Stimulated activated CD4-positive, alpha-beta T cell treated with anti-CD3 and anti-CD28 coated beads, Interleukin-12 subunit alpha, Interleukin-12 subunit beta, amount 100 ng/mL, for 24 hours (primary cell): Measurements from ENCODE around the gene NFIX.
A peak's percentile ranks its signal among the peaks of the same experiment; 100 is the strongest.

Experiments used
- DNase-seq, 2 experiments: peaks; one replicate each; pipeline ENCODE4 v3.0.0-alpha.2; 2020; ENCODE audit warnings: low read depth in 2 of 2

The NFIX gene

DNA sequence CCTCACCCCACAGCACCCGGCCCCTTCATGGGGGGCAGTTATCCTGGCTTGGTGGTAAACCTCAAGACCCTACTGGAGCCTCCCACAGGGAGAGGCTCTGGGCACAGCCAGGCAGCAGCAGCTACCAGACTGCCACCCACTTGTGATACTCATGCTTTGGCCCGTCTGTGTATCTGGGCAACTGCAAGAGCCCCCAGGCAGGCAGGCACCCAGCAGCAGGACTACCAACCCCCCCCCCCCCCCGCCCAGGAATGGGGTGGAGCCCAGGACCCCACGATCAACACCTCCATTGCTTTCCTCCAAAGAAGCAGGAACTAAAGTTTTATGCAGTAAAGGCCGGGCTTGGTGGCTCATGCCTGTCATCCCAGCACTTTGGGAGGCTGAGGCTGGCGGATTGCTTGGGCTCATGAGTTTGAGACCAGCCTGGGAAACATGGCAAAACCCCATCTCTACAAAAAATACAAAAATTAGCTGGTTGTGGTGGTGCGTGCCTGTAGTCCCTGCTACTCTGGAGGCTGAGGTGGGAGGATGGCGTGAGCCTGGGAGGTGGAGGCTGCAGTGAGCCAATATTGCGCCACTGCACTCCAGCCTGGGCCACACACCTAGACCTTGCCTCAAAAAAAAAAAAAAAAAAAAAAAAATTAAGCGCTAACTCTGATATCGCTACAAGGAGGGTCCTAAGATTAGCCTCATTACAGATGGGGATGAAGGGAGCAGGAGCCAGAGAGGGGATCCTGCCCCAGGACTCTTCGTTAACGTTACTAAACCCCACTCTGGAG lies 108.5 kb downstream of the NFIX start:
- DNase-seq, result no peak

DNA sequence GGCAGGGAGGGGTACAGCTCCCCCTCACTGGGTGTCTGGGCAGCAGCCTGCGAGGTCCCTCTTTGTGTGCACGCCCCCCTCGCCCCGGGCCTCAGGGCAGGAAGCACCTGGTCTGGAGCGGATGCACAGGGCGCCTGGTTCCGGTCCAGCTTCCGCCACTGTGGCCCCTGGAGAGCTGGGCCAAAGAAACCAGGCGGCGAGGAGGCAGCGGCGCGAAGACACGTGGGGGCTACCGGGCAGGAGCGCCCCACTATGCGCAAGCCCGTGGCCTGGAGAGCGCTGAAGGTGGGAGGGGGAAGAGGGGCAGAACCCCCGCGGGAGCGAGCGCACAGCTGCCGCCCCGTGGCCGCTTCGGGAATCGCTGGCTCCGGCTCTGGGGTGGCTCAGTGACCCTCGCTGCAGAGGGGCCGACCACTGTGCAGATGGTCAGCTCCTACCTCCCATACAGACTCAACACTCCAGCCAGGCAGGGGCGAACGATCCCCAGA lies 109.1 kb downstream of the NFIX start:
- no peak for DNase-seq

DNA sequence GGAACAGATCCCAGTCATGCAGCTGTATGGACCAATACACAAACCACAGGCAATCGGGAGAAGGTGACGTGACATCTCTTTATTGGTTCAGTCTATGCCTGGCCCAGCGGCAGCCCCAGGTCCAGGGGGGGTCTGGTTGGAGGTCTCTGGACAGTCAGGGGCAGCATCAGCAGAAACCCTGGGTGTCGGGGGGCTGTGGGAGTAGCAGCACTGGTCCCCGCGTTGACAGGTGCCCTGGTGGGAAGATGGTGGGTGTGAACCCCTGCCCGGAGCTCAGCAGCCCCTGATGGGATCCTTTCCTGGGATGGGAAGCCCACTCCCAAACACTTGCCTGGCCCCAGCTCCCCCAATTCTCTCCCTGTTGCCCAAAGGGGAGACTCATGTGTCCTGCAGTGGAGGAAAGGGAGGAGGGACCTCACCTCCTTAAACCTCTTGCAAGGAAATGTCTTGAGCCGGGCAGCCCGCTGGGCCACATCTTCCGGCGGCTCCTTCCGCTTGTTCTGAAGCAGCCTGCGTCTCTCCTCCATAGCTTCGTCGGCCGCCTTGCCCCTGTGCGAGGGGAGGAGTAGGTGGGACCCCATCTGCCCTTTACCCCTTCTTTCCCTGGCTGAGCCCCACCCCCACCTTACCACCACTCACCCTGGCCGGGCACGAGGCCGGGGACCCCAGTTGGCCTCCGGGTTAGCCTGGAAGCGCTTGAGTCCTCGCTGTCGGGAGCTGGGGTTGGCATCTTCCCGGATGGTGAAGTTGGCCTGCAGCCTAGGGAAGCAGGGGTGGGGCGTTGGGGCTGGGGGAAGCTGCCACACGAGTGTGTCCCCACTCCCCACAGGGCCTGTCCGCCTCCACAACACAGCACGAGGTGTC lies 109.8 kb downstream of the NFIX start:
- DNase-seq, result no peak

DNA sequence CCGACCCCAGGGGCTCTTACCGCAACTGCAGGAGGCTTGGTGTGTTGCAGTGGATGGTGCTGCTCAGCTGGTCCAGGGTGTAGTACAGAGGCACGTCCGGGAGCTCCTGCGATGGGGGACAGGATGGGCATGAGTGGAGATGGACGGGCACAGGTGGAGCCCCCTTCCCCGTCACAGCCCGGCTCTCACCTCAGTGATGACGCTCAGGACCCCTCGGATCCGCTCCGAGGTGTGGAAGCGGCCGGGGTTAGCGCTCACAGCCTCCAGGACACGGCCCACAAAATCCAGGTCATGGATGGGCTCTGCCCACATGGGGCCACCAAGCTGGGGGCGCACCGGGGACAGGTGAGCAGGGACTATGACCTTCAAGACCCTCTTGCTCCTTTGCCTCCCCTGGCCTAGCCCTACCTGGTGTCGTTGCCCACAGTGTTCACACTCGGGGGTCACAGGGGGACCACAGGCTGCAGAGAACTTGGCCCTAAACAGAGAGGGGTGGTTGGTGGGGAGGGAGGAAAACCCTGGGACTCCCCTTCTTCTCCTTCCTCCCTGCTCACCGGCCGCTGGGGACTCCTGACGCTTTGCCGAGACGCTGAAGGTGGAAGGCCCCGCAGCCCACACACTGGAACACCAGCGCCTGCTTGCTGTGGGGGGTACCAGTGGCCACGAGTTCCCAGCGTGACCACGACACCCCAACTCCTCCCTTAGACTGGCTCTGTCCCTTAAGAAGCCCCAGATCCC lies 114.3 kb downstream of the NFIX start:
- no peak for DNase-seq

DNA sequence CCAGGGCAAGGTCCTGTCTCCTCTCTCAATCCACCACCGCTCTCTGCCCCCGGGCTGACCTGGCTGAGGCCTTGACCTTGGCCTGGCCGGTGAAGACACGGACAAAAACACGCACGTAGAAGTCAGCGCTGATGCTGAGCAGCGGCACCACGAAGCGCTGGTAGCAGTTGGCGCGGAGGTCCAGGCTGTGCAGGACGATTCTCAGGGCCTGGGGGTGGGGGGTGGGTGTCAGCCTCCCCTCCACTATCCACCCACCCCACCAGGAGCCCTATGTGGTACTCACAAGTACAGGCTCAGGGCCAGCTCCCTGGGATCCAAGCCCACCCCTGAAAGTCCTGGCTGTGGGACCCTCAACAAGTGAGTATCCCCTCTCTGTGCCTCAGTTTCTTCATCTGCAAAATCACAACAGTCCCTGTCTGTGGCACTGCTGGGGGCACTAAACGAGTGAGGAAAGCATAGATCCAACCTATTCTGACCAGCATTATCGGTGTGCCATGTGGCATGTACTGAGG lies 114.9 kb downstream of the NFIX start:
- no peak for DNase-seq

DNA sequence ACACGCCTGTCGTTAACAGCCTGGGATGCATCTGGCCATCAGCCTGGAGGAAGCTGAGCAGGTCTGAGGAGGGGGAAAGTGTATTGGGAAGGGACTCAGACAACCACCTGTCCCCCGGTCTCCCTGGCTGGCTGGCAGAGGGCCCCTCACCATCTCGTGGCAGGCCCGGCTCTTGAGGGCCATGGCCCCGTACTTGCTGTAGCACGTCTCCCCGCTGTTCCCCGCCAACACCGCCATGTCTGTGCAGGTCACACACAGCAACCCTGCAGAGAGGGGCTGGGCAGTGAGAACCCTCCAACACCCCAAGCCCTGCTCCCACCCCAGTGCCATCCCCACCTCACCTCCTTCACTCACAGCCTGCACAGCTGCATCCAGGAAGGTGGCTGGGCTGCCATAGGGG lies 117.3 kb downstream of the NFIX start:
- no peak for DNase-seq

DNA sequence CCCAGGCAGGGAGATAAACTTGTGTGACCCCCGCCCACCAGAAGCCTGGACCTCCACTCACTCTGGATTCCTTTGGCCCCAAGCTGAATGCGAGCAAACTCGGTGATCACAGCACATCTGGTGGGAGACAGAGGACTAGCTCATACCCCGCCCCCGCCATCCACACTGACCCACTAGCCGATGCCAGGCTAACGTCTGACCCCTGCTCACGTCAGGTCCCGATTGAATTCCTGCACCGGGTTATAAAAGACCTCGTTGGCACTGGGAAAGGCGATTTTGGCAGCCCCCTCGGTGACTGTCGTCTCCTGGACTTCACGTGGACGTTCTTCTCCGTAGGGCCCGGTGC lies 120.6 kb downstream of the NFIX start:
- DNase-seq, result no peak

DNA sequence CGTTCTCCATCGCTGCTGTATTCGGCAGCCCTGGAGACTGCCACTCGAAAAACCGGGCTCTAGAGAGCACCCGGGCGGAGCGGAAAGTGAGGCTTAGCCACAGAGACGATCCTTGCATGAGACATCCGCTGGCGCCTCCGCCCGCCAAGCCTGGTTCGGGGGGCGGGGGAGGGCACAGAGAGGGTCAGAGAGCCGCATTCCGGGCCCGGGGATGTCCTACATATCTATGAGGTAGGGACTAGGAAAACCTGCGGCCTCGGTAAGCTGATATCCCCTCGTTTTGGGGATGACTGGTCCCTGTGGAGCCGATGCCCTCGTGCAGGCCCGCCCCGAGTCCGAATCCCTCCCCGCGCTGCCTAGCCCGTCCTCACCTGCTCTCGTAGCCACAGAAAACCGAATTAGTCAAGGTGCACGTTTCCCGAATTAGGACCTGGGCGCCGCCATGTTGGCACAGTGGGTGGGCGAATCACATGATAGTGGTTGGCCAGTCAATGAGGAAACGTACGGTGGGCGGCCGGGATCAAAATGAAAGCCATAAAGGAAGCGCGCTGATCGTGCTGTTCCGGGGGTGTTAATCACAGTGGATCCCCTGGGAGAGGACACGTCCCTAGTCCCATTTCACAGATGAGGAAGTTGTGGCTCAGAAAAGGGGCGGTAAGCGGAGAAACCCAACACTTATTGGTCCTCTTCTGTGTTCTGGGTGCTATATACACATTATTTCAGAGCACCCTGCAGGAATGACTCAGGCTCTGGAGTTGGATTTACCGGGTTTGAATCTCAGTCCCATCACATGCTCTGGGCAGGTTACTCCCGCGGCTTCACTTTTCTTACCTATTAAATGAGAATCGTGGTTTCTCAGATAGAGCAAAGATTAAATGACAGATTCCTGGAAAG lies 121.3 kb downstream of the NFIX start, which contains the start of gene TRMT1:
TRMT1 (minus strand) TSS at position 459 of the 894 bp plus-strand sequence; CDS start at position 118, 341 bp downstream.
- peak; percentile 84 to 94 for DNase-seq

DNA sequence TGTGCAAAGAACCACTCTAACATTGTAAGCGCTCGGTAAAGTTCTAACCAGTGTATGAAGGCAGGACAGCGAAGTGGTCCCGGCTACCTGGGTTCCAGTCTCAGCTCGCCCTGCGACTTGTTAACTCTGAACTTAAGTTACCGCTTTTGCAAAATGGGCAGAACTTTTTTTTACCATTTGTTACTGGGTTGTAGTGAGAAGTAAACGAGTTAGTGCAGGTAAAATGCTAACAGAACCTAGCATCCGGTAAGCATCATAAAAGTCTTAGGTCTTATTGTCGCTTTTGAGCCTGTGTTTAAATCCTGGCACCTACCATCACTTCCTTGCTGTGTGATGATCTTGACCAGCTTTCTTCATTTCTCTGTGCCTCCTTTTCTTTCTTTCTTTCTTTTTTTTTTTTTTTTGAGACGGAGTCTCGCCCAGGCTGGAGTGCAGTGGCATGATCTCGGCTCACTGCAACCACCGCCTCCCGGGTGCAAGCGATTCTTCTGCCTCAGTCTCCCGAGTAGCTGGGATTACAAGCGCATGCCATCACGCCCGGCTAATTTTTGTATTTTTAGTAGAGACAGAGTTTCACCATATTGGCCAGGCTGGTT lies 122.0 kb downstream of the NFIX start:
- DNase-seq, result no peak

DNA sequence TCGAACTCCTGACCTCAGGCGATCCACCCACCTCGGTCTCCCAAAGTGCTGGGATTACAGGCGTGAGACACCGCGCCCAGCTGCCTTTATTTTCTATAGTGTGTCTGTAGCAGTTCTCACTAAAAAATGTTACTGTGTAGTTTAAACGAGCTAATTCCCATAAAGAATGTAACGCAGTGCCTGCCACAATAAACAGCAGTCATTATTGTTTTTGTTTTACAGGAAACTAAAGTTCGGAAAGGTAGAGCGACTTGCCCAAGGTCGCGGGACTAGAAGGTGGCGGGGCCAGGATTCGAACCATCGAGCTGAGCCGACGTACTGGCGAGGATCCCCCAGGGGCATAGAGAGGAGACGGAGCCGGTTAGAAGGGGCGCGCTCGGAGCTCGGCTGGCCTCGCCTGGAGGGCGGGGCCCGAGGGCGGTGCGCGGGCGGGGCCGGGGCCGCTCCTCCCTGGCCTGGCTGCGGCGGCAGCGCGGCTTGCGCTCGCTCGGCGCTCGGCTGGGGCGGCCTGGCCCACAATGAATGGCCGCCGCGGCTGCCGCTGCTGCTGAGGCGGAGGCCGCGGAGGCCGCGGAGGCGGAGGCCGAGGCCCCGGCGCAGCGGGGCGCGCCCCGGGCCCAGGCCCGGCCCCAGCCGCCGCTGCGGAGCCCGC lies 122.6 kb downstream of the NFIX start, which contains the start of gene NACC1:
NACC1 (plus strand) TSS at position 493 of the 652 bp plus-strand sequence. CDS start 16,944 bp downstream, outside the sequence.
- DNase-seq, result peak; percentile 80 to 84

DNA sequence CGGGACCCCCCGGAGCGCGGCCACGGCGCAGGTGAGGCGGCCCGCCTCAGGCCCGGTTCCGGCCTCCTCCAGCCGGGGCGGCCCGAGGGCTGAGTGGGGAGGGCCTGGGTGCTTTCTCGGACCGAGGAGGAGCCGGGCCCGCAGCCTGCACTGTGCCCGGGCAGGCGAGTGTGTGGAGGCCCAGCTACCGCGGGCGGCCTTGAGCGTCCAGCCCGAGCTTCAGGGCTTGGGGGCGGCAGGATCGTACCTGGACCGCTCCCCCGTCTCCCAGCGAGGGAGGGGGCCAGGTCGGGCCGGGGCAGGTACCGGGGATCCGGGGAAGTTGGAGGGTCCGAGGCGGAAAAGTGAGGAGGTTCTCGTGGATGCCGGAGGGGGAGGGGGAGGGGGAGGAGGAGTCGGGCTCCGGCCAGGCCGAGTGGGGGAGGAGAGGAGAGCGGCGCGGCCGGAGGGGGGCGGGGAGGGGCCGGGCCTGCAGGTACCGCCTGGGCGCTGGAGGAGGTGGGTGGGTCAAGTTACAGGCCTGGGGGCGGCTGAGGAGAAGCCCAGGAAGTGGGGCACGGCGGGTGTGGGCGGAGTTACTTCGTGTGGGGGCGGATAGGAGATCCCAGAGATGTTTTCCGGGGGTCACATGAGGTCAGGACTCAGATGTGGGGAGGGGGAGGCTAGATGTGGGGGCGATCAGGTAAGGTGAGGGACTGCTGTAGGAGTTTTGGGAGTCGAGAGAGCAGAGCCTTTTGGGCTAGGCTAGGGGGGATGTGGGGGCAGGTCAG lies 123.3 kb downstream of the NFIX start:
- no peak for DNase-seq

DNA sequence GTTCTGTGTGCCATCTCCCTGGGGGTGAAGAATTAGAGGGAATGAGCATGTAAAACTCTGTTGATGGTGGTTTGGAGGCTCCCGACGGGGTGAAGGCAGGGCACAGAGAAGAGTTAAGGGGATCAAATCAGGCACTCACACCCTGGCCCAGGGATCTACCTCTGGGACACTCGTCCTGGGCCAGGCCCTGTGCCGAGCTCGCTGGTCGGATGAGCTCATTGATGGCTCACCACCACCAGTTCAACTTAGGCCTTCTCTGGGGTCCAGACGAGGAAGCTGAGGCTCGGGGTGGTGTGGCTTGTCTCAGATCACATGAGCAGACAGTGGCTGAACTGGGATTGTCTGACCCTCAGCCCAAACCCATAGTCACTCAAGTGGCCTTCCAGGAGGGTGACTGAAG lies 124.4 kb downstream of the NFIX start:
- no peak for DNase-seq

DNA sequence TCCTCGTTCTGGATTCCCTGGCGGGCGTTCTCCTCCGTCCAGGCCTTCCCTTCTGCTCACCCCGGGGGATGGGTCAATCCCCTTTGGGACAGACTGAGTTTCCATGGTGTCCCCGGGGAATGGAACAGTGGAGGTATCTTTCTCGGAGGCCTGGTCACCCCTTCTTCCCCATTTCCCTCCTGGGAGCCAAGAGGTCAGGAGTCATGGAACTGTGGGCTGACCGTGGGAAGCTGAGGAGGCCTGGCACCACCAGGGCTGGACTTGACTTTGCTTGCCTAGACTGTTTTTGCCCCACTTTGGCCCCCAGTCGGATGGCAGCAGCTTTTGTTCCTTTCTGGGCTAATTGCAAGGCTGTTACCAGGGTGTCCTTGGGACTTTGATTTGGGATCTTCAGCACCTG lies 124.8 kb downstream of the NFIX start:
- DNase-seq, result no peak

DNA sequence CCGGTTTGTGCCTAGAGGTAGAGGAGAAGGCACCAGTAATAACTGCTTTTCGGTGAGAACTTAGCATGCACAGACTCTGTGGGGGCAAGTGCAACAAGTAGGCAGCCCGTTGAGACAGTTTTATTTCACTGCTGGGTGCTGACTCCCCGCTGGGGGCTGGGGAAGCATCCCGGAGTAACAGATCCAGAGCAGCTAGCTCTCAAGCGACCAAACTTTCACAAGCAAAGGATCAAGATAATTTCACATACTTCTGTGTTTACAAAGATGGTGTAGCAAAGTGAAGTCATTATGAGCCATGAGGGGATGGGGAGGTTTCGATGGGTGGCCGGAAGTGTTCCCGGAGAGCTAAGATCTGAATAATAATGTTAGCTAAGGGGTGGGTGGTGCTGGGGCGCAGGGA lies 125.5 kb downstream of the NFIX start:
- no peak for DNase-seq

DNA sequence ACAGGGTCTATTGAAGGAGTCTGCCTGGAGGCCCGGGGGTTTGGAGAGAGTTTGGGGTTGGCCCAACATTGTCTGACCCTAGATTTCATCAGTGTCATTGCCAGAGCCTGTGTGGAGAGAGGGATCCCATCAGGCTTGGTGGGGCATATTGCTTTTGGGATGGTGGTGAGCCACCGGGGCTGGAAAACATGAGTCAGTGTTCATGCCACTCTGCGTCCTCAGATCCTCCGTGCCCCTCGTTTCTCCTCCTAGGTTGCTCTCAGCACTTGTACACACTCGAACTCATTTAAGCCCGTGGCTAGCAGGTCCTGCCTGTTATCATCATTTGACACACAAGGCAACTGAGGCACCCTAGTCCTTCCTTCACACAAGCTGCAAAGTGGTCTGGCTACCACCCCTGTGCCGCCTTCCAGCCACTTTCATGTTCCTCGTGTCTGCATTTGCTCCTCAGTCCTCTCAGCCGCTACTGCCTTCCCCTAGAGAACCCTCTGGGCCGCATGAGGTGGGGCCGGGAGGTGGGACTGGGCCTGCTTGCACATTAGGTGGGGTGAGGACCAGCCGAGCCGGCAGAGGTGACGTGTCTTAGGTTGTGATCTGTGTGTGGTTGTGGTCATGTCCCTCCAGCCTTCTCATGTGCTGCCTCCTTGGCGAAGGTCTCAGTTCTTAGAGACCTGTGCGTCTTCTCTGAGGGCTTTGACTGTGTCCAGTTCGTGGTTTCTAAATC lies 126.4 kb downstream of the NFIX start:
- no peak for DNase-seq

DNA sequence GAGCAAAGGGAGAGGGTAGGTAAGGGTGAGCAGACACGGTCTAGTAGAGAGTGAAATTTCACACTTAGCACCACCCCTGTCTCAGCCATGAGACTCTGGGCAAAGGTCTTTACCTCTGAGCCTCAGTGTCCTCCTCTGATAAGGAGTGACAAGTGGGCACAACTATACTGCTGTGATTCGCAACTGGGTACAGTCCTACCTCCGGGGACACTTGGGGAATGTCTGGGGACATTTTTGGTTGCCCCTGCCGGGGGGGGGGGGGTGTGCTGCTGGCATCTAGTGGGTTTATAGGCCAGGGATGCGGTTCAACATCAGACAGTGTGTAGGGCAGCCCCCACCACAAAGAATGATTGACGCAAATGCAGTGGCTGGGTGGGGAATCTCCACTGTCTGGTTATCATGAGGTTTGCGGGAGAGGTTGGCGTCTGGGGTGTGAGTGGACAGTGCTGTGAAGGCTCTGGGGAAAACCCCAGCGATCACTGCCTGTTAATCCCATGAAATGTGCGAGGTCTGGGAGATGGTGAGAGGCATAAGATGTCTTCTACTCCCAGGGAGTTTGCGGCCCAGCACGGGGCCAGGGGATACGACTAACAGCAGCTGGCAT lies 127.1 kb downstream of the NFIX start:
- no peak for DNase-seq

DNA sequence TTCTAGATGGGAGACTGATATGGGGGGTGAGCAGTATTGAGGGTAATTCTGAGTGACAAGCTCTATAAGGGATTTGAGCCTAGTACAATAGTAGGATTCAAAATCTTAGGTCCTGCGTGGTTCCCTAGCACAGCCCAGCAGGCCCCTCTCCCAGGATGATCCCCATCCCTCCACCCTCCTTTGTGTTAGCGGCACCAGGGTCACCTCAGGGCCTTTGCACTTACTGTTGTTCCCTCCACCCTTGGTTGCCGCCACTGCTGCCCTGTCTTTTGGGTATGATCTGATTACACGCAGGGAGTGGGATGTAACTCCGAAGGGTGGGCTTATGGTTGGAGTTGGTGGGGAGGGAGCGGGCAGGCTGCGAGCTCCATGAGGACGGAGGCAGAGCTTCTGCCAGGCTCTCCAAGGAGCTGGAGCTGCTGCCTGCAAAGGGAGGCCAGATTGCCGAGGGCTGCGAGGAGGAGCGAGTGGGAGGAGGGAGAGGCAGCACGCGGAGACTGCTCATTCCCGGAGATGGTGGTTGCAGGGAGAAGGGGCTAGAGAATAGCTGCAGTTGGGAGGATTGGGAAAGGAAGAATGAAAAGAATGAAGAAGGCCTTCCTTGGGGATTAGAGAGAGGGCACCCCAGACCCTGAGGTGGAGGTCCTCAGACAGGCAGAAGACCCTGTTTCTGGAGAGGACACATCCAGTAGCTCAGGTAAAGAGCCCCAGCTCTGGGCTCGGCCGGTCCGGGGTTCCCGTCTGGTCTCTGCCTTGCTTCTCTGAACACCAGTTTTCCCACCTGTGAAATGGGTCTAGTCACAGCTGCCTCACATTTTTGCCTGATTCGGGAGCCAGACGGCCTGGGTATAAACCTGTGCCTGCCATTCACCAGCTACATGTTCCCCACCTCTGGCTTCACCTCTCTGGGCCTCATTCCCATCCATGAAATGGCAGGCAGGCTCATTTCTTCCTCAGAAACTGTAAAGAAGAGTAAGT lies 128.0 kb downstream of the NFIX start:
- no peak for DNase-seq
